ENCODE data around the gene ZNF273.

Gene ZNF273

GRCh38 chr7:64878684-64879083, 24.4 kb upstream of the ZNF273 start:
- H3K4me3 ChIP-seq (ENCODE audit: low read length): no peak overlapping the region
- H3K9ac ChIP-seq (ENCODE audit: low read depth, low read length): no peak overlapping the region
- H3K27me3 ChIP-seq (ENCODE audit: insufficient read depth, low read length): peaks cover 34% of the 10 kb centered on the region
- H3K9me3 ChIP-seq (ENCODE audit: insufficient read depth, low read depth, low read length): no peaks in the 10 kb centered on the region
- H3K4me1 ChIP-seq (ENCODE audit: insufficient read depth, low read length): no peaks in the 10 kb centered on the region
- 93% methylated on average over 5 of the region's 5 CpGs for WGBS
- H3K36me3 ChIP-seq (ENCODE audit: insufficient read depth, low read length): no peaks in the 10 kb centered on the region
- H3K27ac ChIP-seq (ENCODE audit: low read depth, low read length): no peak overlapping the region

GRCh38 chr7:64879086-64879730, 23.9 kb upstream of the ZNF273 start:
- Histone ChIP-seq H3K27ac (ENCODE audit: low read depth, low read length) (no peak overlapping the region), H3K27me3 (ENCODE audit: insufficient read depth, low read length) (peaks cover 35% of the 10 kb centered on the region), H3K4me1 (ENCODE audit: insufficient read depth, low read length) (no peaks in the 10 kb centered on the region), H3K36me3 (ENCODE audit: insufficient read depth, low read length) (no peaks in the 10 kb centered on the region), H3K9ac (ENCODE audit: low read depth, low read length) (no peak overlapping the region), H3K9me3 (ENCODE audit: insufficient read depth, low read depth, low read length) (no peaks in the 10 kb centered on the region), H3K4me3 (ENCODE audit: low read length) (no peak overlapping the region)
- 84% methylated on average over 9 of the region's 9 CpGs for WGBS

GRCh38 chr7:64879800-64880199, 23.3 kb upstream of the ZNF273 start:
- 92% methylated on average over 17 of the region's 17 CpGs for WGBS
- Histone ChIP-seq H3K9me3 (ENCODE audit: insufficient read depth, low read depth, low read length) (no peaks in the 10 kb centered on the region), H3K4me1 (ENCODE audit: insufficient read depth, low read length) (no peaks in the 10 kb centered on the region), H3K4me3 (ENCODE audit: low read length) (no peak overlapping the region), H3K27me3 (ENCODE audit: insufficient read depth, low read length) (peaks cover 35% of the 10 kb centered on the region), H3K36me3 (ENCODE audit: insufficient read depth, low read length) (no peaks in the 10 kb centered on the region), H3K27ac (ENCODE audit: low read depth, low read length) (no peak overlapping the region), H3K9ac (ENCODE audit: low read depth, low read length) (no peak overlapping the region)

- no peaks in the 10 kb centered on the region for H3K36me3 ChIP-seq (ENCODE audit: insufficient read depth, low read length)
- WGBS: 95% methylated on average over 38 of the region's 38 CpGs
- no peak overlapping the region for H3K9ac ChIP-seq (ENCODE audit: low read depth, low read length)
- H3K9me3 ChIP-seq (ENCODE audit: insufficient read depth, low read depth, low read length): no peaks in the 10 kb centered on the region
- peaks cover 35% of the 10 kb centered on the region for H3K27me3 ChIP-seq (ENCODE audit: insufficient read depth, low read length)
- H3K27ac ChIP-seq (ENCODE audit: low read depth, low read length): no peak overlapping the region
- no peaks in the 10 kb centered on the region for H3K4me1 ChIP-seq (ENCODE audit: insufficient read depth, low read length)
- no peak overlapping the region for H3K4me3 ChIP-seq (ENCODE audit: low read length)
Observed at GRCh38 chr7:64880322-64881297, 22.5 kb upstream of the ZNF273 start.

GRCh38 chr7:64881461-64882287, 21.4 kb upstream of the ZNF273 start:
- 94% methylated on average over 26 of the region's 26 CpGs for WGBS
- Histone ChIP-seq H3K27me3 (ENCODE audit: insufficient read depth, low read length) (peaks cover 33% of the 10 kb centered on the region), H3K4me1 (ENCODE audit: insufficient read depth, low read length) (no peaks in the 10 kb centered on the region), H3K36me3 (ENCODE audit: insufficient read depth, low read length) (no peaks in the 10 kb centered on the region), H3K9ac (ENCODE audit: low read depth, low read length) (no peak overlapping the region), H3K4me3 (ENCODE audit: low read length) (no peak overlapping the region), H3K9me3 (ENCODE audit: insufficient read depth, low read depth, low read length) (no peaks in the 10 kb centered on the region), H3K27ac (ENCODE audit: low read depth, low read length) (no peak overlapping the region)

GRCh38 chr7:64882341-64883112, 20.5 kb upstream of the ZNF273 start:
- Histone ChIP-seq H3K9me3 (ENCODE audit: insufficient read depth, low read depth, low read length) (no peaks in the 10 kb centered on the region), H3K27ac (ENCODE audit: low read depth, low read length) (no peak overlapping the region), H3K9ac (ENCODE audit: low read depth, low read length) (no peak overlapping the region), H3K27me3 (ENCODE audit: insufficient read depth, low read length) (peaks cover 28% of the 10 kb centered on the region), H3K4me3 (ENCODE audit: low read length) (0 out of 2 replicates have a peak overlapping the region, but pooled peaks have one; percentile 12), H3K36me3 (ENCODE audit: insufficient read depth, low read length) (no peaks in the 10 kb centered on the region), H3K4me1 (ENCODE audit: insufficient read depth, low read length) (no peaks in the 10 kb centered on the region)
- 77% methylated on average over 55 of the region's 55 CpGs for WGBS

GRCh38 chr7:64883113-64883905, 19.8 kb upstream of the ZNF273 start:
- no peaks in the 10 kb centered on the region for H3K9me3 ChIP-seq (ENCODE audit: insufficient read depth, low read depth, low read length)
- whole genome bisulfite sequencing: 92% methylated on average over 38 of the region's 38 CpGs
- peaks cover 27% of the 10 kb centered on the region for H3K27me3 ChIP-seq (ENCODE audit: insufficient read depth, low read length)
- no peak overlapping the region for H3K27ac ChIP-seq (ENCODE audit: low read depth, low read length)
- no peak overlapping the region for H3K4me3 ChIP-seq (ENCODE audit: low read length)
- H3K4me1 ChIP-seq (ENCODE audit: insufficient read depth, low read length): no peaks in the 10 kb centered on the region
- H3K36me3 ChIP-seq (ENCODE audit: insufficient read depth, low read length): no peaks in the 10 kb centered on the region
- H3K9ac ChIP-seq (ENCODE audit: low read depth, low read length): no peak overlapping the region

- H3K27me3 ChIP-seq (ENCODE audit: insufficient read depth, low read length): peaks cover 35% of the 10 kb centered on the region
- no peak overlapping the region for H3K27ac ChIP-seq (ENCODE audit: low read depth, low read length)
- no peaks in the 10 kb centered on the region for H3K9me3 ChIP-seq (ENCODE audit: insufficient read depth, low read depth, low read length)
- no peaks in the 10 kb centered on the region for H3K36me3 ChIP-seq (ENCODE audit: insufficient read depth, low read length)
- 88% methylated on average over 22 of the region's 22 CpGs for WGBS
- no peak overlapping the region for H3K9ac ChIP-seq (ENCODE audit: low read depth, low read length)
- H3K4me1 ChIP-seq (ENCODE audit: insufficient read depth, low read length): no peaks in the 10 kb centered on the region
- no peak overlapping the region for H3K4me3 ChIP-seq (ENCODE audit: low read length)
Observed at GRCh38 chr7:64884085-64884912, 18.8 kb upstream of the ZNF273 start.

GRCh38 chr7:64884913-64885370, 18.1 kb upstream of the ZNF273 start:
- no peak overlapping the region for H3K27ac ChIP-seq (ENCODE audit: low read depth, low read length)
- no peaks in the 10 kb centered on the region for H3K36me3 ChIP-seq (ENCODE audit: insufficient read depth, low read length)
- no peak overlapping the region for H3K9ac ChIP-seq (ENCODE audit: low read depth, low read length)
- peaks cover 42% of the 10 kb centered on the region for H3K27me3 ChIP-seq (ENCODE audit: insufficient read depth, low read length)
- H3K9me3 ChIP-seq (ENCODE audit: insufficient read depth, low read depth, low read length): no peaks in the 10 kb centered on the region
- 85% methylated on average over 19 of the region's 19 CpGs for WGBS
- H3K4me1 ChIP-seq (ENCODE audit: insufficient read depth, low read length): no peaks in the 10 kb centered on the region
- no peak overlapping the region for H3K4me3 ChIP-seq (ENCODE audit: low read length)
